K562 (cell line): ENCODE measurements around the gene SPOCD1. TPM values are rescaled to one million over a fixed set of nuclear protein-coding genes. Genes with fewer than 3 reads are reported as not detected.

ENCODE experiments used
- CREM ChIP-seq: IDR thresholded peaks from 2 replicates; pipeline ENCODE4 v1.6.1; 2014; ENCODE audit warnings: antibody characterized with exemption, low read depth
- HMGN3 ChIP-seq: IDR thresholded peaks from 2 replicates; pipeline ENCODE4 v1.6.1; 2011; ENCODE audit warnings: borderline replicate concordance, low read depth, mild to moderate bottlenecking, mixed read lengths, low read length; ENCODE audit not compliant: insufficient read length; ENCODE audit errors: extremely low read depth
- HSF4 ChIP-seq: fragments of 250-450 bp; sonication (Bioruptor Pico); IDR thresholded peaks from 2 replicates; pipeline ENCODE4 v2.1.2; 2022; ENCODE audit warnings: mild to moderate bottlenecking, moderate library complexity, borderline replicate concordance
- MCM3 ChIP-seq: fragments of 450-650 bp; IDR thresholded peaks from 2 replicates; pipeline ENCODE4 v1.6.1; 2016
- MEIS2 ChIP-seq: fragments of 450-650 bp; IDR thresholded peaks from 2 replicates; pipeline ENCODE4 v1.6.1; 2014; ENCODE audit warnings: mild to moderate bottlenecking; ENCODE audit not compliant: partially characterized antibody
- NEUROD1 ChIP-seq: fragments of 150-350 bp; IDR thresholded peaks from 2 replicates; pipeline ENCODE4 v1.6.1; 2014; ENCODE audit warnings: borderline replicate concordance, low read length, low read depth; ENCODE audit not compliant: partially characterized antibody
- SAFB2 ChIP-seq: fragments of 200-400 bp; formaldehyde crosslinking; IDR thresholded peaks from 2 replicates; pipeline ENCODE4 v1.6.1; 2018; ENCODE audit warnings: borderline replicate concordance, low read length, low read depth, moderate library complexity; ENCODE audit not compliant: severe bottlenecking
- TAF9B ChIP-seq: fragments of 450-650 bp; IDR thresholded peaks from 2 replicates; pipeline ENCODE4 v1.6.1; 2018; ENCODE audit warnings: mild to moderate bottlenecking; ENCODE audit not compliant: partially characterized antibody
- TCF3 ChIP-seq: sonication (generic); formaldehyde crosslinking; IDR thresholded peaks from 2 replicates; pipeline ENCODE4 v1.4.0; 2020; ENCODE audit warnings: mild to moderate bottlenecking, missing genetic modification reagents
- TRIM28 ChIP-seq: fragments of 450-650 bp; IDR thresholded peaks from 2 replicates; pipeline ENCODE4 v1.6.1; 2017
- ZKSCAN3 ChIP-seq: fragments of 250-450 bp; sonication (Bioruptor Pico); IDR thresholded peaks from 2 replicates; pipeline ENCODE4 v1.4.0; 2020
- ZNF316 ChIP-seq: fragments of 450-650 bp; IDR thresholded peaks from 2 replicates; pipeline ENCODE4 v1.6.1; 2016
- ZNF436 ChIP-seq: fragments of 250-450, 450-650 bp; sonication (Bioruptor Pico); formaldehyde crosslinking; IDR thresholded peaks from 2 replicates; pipeline ENCODE4 v1.7.0; 2020; ENCODE audit warnings: mild to moderate bottlenecking
- polyA plus RNA-seq, 8 experiments: library from polyadenylated mRNA; depleted of rRNA in 4 of 8; stranded (reverse) in 5 of 8; unstranded in 3 of 8; fragments of >200 nt; fragmentation: Nextera tagmentation in 2 of 8; fragmentation: Illumina TruSeq in 1 of 8; extraction: Ambion mirVana in 2 of 8; extraction: Trizol in 1 of 8; gene quantifications; 2 replicates each; pipeline versions ENCODE4 v1.2.1 to v1.2.3, GENCODE V29; 2011 to 2014; ENCODE audit warnings: inconsistent platforms in 1 of 8, missing spikeins in 1 of 8
- total RNA-seq, 7 experiments: library from RNA; depleted of rRNA in 6 of 7; stranded (reverse); fragments of >200 nt in 6 of 7; fragmentation: Illumina TruSeq in 2 of 7; extraction: Trizol in 2 of 7; gene quantifications; 2 replicates each; pipeline versions ENCODE4 v1.2.1 to v1.2.3, GENCODE V29; 2011 to 2021; ENCODE audit warnings: low replicate concordance in 1 of 7
- TF ChIP-seq, protein P1 (sequence below): fragments of 250-450 bp; sonication (Bioruptor Pico); IDR thresholded peaks from 2 replicates; pipeline ENCODE4 v1.4.0; 2020; ENCODE audit warnings: mild to moderate bottlenecking
- TF ChIP-seq, protein P2 (sequence below): sonication (generic); formaldehyde crosslinking; IDR thresholded peaks from 2 replicates; pipeline ENCODE4 v1.8.1; 2023; ENCODE audit warnings: missing genetic modification reagents, mild to moderate bottlenecking, borderline replicate concordance
- TF ChIP-seq, protein P3 (sequence below): fragments of 200-800 bp; sonication (Bioruptor generic); IDR thresholded peaks from 2 replicates; pipeline ENCODE4 v1.6.1; 2017; ENCODE audit warnings: missing genetic modification characterization, missing compliant biosample characterization
- TF ChIP-seq, protein P4 (sequence below): fragments of 250-450 bp; sonication (Bioruptor Pico); IDR thresholded peaks from 2 replicates; pipeline ENCODE4 v1.5.0; 2020; ENCODE audit warnings: mild to moderate bottlenecking
- TF ChIP-seq, protein P5 (sequence below): sonication (generic); formaldehyde crosslinking; IDR thresholded peaks from 2 replicates; pipeline ENCODE4 v1.8.1; 2022; ENCODE audit warnings: missing genetic modification reagents

SPOCD1 gene
- total and polyA plus RNA-seq, 9 of the 15 experiments (the other 6 are each of a cell fraction or from before 2014, with no cell fraction given) = 0.03 to 0.71 (median 0.26) TPM; not detected in 1

DNA sequence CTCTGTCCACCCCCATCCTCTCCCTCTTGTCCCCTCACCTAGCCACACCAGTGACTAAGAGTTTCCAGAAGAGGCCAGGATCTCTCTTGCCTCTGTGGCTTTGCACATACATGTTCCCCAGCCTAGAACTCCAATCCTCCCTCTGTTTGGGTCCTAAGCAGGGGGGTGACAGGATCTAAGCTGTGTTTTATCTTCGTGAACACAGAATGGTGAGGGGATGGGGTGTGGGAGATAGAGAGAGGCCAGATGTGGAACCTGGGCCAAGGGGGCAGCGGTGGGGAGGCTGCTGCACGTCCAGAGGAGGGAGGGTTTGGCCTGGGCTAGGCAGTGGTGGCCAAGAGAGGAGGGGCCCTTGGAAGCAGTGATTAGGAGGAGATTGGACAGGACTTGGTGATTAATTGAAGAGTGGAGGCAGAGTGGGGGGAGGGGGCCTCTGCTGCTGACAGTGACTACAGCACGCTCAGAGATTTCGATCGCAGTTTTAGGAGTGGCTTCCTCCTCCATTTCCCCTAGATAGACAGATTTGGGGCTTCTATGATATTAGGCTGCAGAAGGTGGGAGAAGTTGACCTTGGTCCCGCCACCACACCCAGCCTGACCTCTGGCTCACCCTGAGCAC, 34.6 kb downstream of the SPOCD1 start (continued):
- TF ChIP-seq, protein P1, sequence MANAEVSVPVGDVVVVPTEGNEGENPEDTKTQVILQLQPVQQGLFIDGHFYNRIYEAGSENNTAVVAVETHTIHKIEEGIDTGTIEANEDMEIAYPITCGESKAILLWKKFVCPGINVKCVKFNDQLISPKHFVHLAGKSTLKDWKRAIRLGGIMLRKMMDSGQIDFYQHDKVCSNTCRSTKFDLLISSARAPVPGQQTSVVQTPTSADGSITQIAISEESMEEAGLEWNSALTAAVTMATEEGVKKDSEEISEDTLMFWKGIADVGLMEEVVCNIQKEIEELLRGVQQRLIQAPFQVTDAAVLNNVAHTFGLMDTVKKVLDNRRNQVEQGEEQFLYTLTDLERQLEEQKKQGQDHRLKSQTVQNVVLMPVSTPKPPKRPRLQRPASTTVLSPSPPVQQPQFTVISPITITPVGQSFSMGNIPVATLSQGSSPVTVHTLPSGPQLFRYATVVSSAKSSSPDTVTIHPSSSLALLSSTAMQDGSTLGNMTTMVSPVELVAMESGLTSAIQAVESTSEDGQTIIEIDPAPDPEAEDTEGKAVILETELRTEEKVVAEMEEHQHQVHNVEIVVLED (CRISPR knock-in tag) = no peak
- TF ChIP-seq, protein P2, sequence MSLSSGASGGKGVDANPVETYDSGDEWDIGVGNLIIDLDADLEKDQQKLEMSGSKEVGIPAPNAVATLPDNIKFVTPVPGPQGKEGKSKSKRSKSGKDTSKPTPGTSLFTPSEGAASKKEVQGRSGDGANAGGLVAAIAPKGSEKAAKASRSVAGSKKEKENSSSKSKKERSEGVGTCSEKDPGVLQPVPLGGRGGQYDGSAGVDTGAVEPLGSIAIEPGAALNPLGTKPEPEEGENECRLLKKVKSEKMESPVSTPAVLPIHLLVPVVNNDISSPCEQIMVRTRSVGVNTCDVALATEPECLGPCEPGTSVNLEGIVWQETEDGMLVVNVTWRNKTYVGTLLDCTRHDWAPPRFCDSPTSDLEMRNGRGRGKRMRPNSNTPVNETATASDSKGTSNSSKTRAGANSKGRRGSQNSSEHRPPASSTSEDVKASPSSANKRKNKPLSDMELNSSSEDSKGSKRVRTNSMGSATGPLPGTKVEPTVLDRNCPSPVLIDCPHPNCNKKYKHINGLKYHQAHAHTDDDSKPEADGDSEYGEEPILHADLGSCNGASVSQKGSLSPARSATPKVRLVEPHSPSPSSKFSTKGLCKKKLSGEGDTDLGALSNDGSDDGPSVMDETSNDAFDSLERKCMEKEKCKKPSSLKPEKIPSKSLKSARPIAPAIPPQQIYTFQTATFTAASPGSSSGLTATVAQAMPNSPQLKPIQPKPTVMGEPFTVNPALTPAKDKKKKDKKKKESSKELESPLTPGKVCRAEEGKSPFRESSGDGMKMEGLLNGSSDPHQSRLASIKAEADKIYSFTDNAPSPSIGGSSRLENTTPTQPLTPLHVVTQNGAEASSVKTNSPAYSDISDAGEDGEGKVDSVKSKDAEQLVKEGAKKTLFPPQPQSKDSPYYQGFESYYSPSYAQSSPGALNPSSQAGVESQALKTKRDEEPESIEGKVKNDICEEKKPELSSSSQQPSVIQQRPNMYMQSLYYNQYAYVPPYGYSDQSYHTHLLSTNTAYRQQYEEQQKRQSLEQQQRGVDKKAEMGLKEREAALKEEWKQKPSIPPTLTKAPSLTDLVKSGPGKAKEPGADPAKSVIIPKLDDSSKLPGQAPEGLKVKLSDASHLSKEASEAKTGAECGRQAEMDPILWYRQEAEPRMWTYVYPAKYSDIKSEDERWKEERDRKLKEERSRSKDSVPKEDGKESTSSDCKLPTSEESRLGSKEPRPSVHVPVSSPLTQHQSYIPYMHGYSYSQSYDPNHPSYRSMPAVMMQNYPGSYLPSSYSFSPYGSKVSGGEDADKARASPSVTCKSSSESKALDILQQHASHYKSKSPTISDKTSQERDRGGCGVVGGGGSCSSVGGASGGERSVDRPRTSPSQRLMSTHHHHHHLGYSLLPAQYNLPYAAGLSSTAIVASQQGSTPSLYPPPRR (CRISPR knock-in tag) = no peak
- TF ChIP-seq ZNF316 (peak; percentile 33; the same call in 1 of the 2 replicates), SAFB2 (no peak), MEIS2 (peak; percentile 97), TRIM28 (no peak), HSF4 (no peak), MCM3 (no peak), TAF9B (no peak), HMGN3 (peak; percentile 45), TCF3 (CRISPR knock-in tag) (peak; percentile 77), CREM (peak; percentile 50), NEUROD1 (peak; percentile 20), ZKSCAN3 (CRISPR knock-in tag) (no peak), ZNF436 (CRISPR knock-in tag) (no peak)
- TF ChIP-seq, protein P3, sequence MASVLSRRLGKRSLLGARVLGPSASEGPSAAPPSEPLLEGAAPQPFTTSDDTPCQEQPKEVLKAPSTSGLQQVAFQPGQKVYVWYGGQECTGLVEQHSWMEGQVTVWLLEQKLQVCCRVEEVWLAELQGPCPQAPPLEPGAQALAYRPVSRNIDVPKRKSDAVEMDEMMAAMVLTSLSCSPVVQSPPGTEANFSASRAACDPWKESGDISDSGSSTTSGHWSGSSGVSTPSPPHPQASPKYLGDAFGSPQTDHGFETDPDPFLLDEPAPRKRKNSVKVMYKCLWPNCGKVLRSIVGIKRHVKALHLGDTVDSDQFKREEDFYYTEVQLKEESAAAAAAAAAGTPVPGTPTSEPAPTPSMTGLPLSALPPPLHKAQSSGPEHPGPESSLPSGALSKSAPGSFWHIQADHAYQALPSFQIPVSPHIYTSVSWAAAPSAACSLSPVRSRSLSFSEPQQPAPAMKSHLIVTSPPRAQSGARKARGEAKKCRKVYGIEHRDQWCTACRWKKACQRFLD (CRISPR knock-in tag) = no peak
- TF ChIP-seq, protein P4, sequence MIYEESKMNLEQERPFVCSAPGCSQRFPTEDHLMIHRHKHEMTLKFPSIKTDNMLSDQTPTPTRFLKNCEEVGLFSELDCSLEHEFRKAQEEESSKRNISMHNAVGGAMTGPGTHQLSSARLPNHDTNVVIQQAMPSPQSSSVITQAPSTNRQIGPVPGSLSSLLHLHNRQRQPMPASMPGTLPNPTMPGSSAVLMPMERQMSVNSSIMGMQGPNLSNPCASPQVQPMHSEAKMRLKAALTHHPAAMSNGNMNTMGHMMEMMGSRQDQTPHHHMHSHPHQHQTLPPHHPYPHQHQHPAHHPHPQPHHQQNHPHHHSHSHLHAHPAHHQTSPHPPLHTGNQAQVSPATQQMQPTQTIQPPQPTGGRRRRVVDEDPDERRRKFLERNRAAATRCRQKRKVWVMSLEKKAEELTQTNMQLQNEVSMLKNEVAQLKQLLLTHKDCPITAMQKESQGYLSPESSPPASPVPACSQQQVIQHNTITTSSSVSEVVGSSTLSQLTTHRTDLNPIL (CRISPR knock-in tag) = no peak
- TF ChIP-seq, protein P5, sequence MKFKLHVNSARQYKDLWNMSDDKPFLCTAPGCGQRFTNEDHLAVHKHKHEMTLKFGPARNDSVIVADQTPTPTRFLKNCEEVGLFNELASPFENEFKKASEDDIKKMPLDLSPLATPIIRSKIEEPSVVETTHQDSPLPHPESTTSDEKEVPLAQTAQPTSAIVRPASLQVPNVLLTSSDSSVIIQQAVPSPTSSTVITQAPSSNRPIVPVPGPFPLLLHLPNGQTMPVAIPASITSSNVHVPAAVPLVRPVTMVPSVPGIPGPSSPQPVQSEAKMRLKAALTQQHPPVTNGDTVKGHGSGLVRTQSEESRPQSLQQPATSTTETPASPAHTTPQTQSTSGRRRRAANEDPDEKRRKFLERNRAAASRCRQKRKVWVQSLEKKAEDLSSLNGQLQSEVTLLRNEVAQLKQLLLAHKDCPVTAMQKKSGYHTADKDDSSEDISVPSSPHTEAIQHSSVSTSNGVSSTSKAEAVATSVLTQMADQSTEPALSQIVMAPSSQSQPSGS (CRISPR knock-in tag) = no peak
